GM12801 (cell line): Measurements from ENCODE around the gene COL4A2.

ENCODE experiments used
- CTCF ChIP-seq: IDR thresholded peaks from one replicate; pipeline ENCODE4 v1.5.1; 2011; ENCODE audit warnings: control low read depth; ENCODE audit not compliant: insufficient read length; ENCODE audit errors: extremely low read depth

Gene COL4A2

GRCh38 chr13:110524541-110525257 lies 217.6 kb downstream of the COL4A2 start:
- no peak for TF ChIP-seq CTCF

- no peak for TF ChIP-seq CTCF
These were observed 218.5 kb downstream of the COL4A2 start for GRCh38 chr13:110525328-110526319.

GRCh38 chr13:110528371-110528770 lies 221.3 kb downstream of the COL4A2 start:
- no peak for TF ChIP-seq CTCF

- no peak for TF ChIP-seq CTCF
These were observed 221.8 kb downstream of the COL4A2 start for GRCh38 chr13:110528911-110529310.

- TF ChIP-seq CTCF: no peak
These were observed 222.6 kb downstream of the COL4A2 start for GRCh38 chr13:110529522-110530311.

GRCh38 chr13:110531100-110531499 lies 224.0 kb downstream of the COL4A2 start:
- no peak for TF ChIP-seq CTCF

- no peak for TF ChIP-seq CTCF
These were observed 224.6 kb downstream of the COL4A2 start for GRCh38 chr13:110531671-110532083.
